ENCODE data around the gene SHH. TPM values are rescaled to one million over a fixed set of nuclear protein-coding genes. Genes with fewer than 3 reads are reported as not detected.
A peak's percentile ranks its signal among the peaks of the same experiment; 100 is the strongest.

Gene SHH
- total RNA-seq, 1 donor from 2014 or later, result 0.16 TPM

- no peaks in the 10 kb centered on the region for H3K36me3 ChIP-seq (ENCODE audit: insufficient read depth, low read length)
- no peak overlapping the region for H2AFZ ChIP-seq (ENCODE audit: low read depth, low read length)
- Mint-ChIP-seq H3K27ac (ENCODE audit: unreplicated experiment) (no peak overlapping the region), H3K4me1 (ENCODE audit: low read depth, unreplicated experiment) (peaks cover 11% of the 10 kb centered on the region), H3K9me3 (ENCODE audit: unreplicated experiment) (peaks cover 3% of the 10 kb centered on the region), H3K36me3 (ENCODE audit: low read depth, unreplicated experiment) (no peaks in the 10 kb centered on the region), H3K4me3 (ENCODE audit: unreplicated experiment) (no peak overlapping the region), H3K27me3 (ENCODE audit: low read depth, unreplicated experiment) (peaks cover 60% of the 10 kb centered on the region)
- peak; percentile 90 for TF ChIP-seq EZH2 (IDR thresholded peaks at IDR 0.05; ENCODE audit: insufficient read depth, low read length)
- TF ChIP-seq, protein P1, sequence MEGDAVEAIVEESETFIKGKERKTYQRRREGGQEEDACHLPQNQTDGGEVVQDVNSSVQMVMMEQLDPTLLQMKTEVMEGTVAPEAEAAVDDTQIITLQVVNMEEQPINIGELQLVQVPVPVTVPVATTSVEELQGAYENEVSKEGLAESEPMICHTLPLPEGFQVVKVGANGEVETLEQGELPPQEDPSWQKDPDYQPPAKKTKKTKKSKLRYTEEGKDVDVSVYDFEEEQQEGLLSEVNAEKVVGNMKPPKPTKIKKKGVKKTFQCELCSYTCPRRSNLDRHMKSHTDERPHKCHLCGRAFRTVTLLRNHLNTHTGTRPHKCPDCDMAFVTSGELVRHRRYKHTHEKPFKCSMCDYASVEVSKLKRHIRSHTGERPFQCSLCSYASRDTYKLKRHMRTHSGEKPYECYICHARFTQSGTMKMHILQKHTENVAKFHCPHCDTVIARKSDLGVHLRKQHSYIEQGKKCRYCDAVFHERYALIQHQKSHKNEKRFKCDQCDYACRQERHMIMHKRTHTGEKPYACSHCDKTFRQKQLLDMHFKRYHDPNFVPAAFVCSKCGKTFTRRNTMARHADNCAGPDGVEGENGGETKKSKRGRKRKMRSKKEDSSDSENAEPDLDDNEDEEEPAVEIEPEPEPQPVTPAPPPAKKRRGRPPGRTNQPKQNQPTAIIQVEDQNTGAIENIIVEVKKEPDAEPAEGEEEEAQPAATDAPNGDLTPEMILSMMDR (IDR thresholded peaks at IDR 0.05; ENCODE audit: insufficient read depth, low read depth, low read length), result no peak
- peaks cover 12% of the 10 kb centered on the region for H3K4me1 ChIP-seq (ENCODE audit: insufficient read depth, low read length)
- no peak overlapping the region for H3K9ac ChIP-seq (ENCODE audit: low read length)
- peaks cover 11% of the 10 kb centered on the region for H4K20me1 ChIP-seq (ENCODE audit: insufficient read depth, low read length)
- H3K9me3 ChIP-seq (ENCODE audit: insufficient read depth, low read depth, low read length), result no peaks in the 10 kb centered on the region
- DNase-seq (ENCODE audit: low read depth) (no peak), FAIRE-seq (no peak)
- no peak overlapping the region for H3K4me3 ChIP-seq (ENCODE audit: insufficient read depth, low read depth, low read length)
- no peaks in the 10 kb centered on the region for H3K79me2 ChIP-seq (ENCODE audit: insufficient read depth, low read length)
- H3K27ac ChIP-seq (ENCODE audit: low read depth, low read length), result no peak overlapping the region
- H3K4me2 ChIP-seq (ENCODE audit: low read length), result peak overlapping the region; percentile 67
- peaks cover 65% of the 10 kb centered on the region for H3K27me3 ChIP-seq (ENCODE audit: insufficient read depth, low read length)
These were observed 2.1 kb downstream of the SHH start for GRCh38 chr7:155809947-155810769.

- Histone ChIP-seq H3K27ac (ENCODE audit: low read depth, low read length) (no peak overlapping the region), H3K9ac (ENCODE audit: low read length) (no peak overlapping the region), H3K4me3 (ENCODE audit: insufficient read depth, low read depth, low read length) (no peak overlapping the region), H3K79me2 (ENCODE audit: insufficient read depth, low read length) (no peaks in the 10 kb centered on the region), H2AFZ (ENCODE audit: low read depth, low read length) (no peak overlapping the region), H3K9me3 (ENCODE audit: insufficient read depth, low read depth, low read length) (no peaks in the 10 kb centered on the region), H4K20me1 (ENCODE audit: insufficient read depth, low read length) (peaks cover 11% of the 10 kb centered on the region), H3K27me3 (ENCODE audit: insufficient read depth, low read length) (peaks cover 65% of the 10 kb centered on the region), H3K36me3 (ENCODE audit: insufficient read depth, low read length) (no peaks in the 10 kb centered on the region), H3K4me1 (ENCODE audit: insufficient read depth, low read length) (peaks cover 19% of the 10 kb centered on the region), H3K4me2 (ENCODE audit: low read length) (peak overlapping the region; percentile 67)
- Mint-ChIP-seq H3K27ac (ENCODE audit: unreplicated experiment) (peak overlapping the region; percentile 47), H3K27me3 (ENCODE audit: low read depth, unreplicated experiment) (peaks cover 60% of the 10 kb centered on the region), H3K36me3 (ENCODE audit: low read depth, unreplicated experiment) (no peaks in the 10 kb centered on the region), H3K9me3 (ENCODE audit: unreplicated experiment) (peaks cover 3% of the 10 kb centered on the region), H3K4me3 (ENCODE audit: unreplicated experiment) (peak overlapping the region; percentile 82), H3K4me1 (ENCODE audit: low read depth, unreplicated experiment) (peaks cover 11% of the 10 kb centered on the region)
- DNase-seq (ENCODE audit: low read depth), result no peak
- no peak for FAIRE-seq
- no peak for TF ChIP-seq EZH2 (IDR thresholded peaks at IDR 0.05; ENCODE audit: insufficient read depth, low read length)
- TF ChIP-seq, protein P1 (IDR thresholded peaks at IDR 0.05; ENCODE audit: insufficient read depth, low read depth, low read length), result no peak
These were observed 2.8 kb downstream of the SHH start for GRCh38 chr7:155809332-155809946.
